NCI-H748 (cell line): Measurements from ENCODE around the gene GUCD1.
"Not testable (repeated sequence)": the region's sequence is repeated elsewhere in the genome, so short reads cannot be mapped to it uniquely, and the experiment has no call there.

Experiments
- DNase-seq: peaks from one replicate; lab custom pipeline; 2025; ENCODE audit not compliant: unreplicated experiment; lab: John Stamatoyannopoulos, UW

GUCD1 gene

DNA sequence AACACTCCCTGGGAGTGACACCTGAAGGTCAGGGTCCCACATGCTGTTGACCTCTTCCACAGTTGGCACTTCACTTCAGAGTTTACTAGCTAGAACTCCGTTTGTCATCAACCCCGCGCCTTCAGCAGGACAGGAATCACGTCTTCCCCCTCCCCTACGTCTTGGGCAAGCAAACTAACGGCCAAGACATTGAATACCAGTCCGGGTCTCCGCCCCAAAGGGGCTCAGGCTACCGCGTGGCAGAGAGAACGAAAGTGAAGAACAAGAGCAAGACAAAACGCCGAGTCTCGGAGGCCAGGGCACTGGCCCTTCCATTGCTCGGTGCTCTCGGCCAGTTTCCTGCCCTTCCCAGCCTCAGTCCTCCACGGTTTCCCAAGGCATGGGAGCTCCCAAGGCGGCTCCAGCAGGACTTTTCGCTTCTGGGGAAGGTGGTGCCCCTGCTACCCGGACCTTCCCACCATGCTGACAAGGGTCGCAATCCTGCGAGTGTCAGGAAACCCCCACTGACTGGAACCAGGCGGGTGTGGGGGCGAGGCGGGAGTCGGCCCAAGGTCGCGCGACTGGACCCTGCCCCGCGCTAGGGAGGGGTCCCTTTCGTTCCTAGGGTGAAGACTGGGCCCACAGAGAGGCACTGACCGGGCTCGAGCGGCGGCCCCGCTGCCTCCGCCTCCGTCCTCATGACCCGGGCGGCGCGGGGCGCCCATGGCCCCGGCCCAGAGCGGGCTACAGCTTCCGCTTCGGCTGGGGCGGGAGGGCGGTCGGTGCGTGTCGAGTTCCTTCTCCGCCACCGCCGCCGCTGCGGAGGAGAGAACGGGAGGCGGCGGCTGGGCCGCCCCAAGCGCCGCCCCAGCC, at the start of gene GUCD1:
Gene GUCD1 (minus strand): TSS at position 826 of the 852 bp plus-strand sequence. CDS start 147 bp downstream, at position 679.
- DNase-seq, result peak; percentile 24

DNA sequence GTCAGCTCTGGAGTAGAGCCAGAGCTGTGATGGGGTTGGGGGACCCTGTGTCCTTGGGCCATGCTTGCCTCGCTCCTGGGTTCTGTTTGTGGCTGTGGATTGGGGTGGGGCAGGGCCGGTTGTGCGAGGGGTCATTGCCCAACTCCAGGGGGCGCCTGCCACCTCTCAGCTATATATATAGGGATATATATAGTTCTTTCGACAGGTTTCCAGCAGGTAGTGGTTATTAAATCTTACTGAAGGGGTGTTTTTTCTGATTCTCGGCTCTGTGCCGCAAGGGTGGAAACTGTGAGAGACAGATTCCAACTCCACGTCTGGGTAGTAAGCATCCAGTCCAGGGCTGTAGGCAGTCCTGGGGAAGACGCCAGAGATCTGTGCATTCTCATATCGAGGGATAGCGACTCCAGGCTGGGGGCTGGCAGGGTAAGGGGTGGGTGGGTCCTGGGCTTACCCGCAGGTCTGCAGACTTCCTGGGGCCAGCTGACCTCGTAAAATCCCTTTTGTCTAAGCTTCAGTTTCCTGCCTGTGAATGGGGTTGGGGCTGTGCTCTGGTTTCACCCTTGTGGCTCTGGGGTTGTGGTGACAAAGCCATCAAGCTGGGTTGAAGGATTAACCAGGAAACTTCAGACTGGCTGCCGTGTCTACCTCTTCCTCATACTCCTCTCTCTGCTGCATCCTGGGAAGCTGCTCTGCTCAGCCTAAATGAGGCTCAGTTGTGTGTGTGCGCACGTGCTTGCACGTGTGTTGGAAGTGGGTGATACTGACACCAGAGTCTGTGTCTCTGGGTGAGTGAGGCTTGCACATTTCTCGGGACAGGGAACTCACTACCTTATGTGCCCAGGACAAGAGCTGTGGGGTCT, 49.1 kb upstream of the GUCD1 start:
- DNase-seq, result peak; percentile 6

DNA sequence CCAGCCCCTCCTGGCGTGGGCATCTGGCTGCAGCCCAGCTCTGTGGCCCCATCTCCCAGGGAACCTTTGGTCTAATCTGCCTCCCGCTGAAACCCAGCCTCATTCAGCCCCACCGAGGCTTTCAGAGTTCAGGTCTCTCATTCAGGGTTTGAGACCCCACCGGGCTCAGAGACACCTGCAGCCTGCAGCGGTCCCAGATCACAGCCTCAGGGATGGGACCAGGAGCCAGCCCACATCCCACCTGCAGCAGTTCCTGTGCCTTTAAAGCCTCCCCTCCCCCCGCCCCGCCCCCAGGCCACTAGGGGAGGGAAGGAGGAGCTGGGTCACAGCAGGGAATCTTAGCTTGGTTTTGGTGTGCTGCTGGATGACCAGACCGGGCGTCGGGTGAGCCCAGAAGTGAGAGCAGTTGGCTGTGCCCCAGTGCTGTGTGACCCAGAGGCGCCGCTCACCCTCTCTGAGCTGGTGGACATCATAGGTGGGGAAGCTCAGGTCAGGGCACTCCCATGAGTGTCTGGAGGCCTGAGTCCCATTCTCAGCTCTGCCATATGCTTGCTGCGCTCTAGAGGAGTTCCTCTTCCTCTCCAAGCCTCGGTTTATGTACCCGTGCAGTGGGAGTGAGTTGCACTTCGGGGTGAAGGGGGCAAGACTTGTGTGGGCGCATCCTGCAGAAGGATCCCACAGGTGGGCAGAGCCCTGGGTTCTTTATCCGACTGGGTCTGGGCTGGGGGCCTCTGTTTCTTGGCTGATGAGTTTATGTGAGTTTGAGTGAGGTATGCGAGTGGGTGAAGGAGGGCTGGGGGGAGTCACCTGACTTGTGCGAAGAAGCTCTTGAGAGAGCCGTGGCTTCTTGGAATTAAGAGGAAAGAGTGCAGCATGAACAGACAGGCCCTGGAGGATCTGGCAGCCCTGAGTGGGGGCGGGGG, 48.2 kb upstream of the GUCD1 start, which contains the start of gene GGT1:
Gene GGT1 (plus strand): TSS at position 347 of the 923 bp plus-strand sequence. CDS start 7,889 bp downstream, outside the sequence.
- not testable (repeated sequence) for DNase-seq

DNA sequence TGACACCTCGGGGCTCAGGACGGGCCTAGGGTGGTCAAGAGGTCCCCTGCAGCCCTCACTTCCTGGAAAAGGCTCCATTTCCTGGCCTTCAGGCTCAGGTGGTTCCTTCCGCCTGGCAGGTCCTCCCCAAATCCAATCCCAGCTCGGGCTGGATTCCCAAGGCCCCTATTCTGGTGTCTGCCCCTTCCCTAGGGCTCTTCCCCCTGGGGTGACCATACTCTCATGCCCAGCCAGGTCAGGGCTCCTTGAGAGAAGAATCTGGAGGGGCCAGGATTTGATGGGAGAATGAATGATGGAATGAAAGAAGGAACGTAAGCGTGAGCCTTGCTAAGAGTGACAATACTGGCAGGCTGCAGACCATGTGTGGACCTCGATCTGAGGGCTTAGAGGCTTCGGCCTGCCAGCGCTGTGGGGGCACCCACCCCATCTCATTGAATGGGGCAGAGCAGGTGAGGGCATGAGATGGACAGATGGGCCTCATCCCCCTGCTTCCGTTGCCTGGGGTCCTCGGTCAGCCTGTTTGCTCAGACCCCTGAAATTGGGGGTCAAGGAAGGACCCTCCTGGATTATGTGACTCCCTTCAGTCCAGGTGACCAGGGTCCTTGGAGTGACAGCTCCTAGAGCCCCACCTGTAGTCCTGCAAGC, 47.3 kb upstream of the GUCD1 start:
- not testable (repeated sequence) for DNase-seq

DNA sequence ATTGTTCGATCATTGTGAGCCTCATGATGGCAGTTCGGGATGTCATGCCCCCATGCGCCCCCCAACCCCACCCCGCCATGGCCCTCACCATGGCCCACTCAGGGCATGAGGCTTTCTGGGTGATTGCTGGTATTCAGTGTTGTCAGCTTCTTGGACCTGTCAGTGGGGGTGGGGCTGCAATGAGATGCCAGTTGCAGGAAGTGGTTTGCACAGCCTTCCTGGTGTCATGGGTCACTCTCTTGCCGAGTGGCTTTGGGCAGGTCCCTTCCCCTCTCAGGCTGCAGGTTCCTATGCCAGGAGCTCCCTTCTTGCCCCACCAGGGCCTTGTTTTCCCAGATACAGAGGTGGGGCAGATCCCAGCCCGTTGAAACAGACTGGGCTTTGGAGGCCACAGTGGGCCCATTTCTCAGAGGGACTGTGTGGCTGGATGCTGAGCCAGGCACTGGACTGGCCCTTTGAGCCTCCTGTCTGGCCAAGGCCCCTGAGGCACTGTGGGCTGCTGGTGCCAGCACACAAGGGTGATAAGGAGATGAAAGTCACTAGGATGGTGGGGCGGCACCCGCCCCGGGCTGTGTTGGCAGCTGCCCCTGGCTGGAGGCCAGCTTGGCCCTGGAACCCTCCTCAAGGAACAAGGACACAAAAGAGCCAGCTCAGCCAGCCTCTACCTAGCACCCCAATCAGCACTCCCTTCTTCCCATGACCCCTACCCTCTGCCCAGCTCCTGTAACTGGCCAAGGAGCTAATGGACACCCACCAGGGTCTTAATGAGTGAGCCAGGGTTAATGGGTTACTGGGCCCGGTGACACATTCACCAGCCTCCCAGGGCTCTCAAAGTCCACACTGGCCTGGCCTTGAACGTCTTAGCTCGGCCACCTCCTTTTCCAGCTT, 46.5 kb upstream of the GUCD1 start:
- no peak for DNase-seq

DNA sequence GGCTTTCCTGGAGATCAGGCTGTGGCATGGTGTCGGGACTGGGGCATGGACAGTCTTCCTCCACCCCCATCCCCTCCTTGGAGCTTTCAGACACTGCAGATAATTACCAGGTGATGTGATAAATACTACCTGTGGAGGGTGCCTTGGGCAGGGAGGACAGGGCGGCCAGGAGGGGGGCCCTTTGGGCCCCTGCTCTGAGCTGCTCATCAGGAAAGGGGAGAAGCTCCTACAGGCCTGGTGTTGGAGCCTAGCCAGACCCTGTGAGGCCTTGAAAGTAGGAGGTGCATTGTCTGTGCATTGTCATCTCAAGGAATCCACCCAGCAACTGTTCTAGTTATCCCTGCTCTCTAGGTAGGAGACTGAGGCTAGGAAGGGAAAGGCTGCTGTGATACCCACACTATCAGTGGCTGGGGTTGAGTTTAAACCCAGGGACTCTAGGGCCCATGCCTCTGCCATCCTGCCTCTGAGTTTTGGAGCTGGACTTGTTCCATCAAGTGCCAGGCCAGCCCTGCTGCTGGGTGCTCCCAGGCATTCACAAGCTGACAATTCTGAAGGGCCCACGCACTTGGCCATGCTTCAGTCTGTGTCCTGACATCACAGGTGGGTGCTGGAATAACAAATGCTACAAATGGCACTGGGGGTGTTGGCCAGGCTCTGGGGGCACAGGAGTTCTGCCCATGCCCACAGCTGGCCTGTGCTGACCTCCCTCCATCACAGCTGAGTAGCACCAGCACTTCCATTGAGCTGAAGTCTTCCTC, 45.2 kb upstream of the GUCD1 start:
- not testable (repeated sequence) for DNase-seq

DNA sequence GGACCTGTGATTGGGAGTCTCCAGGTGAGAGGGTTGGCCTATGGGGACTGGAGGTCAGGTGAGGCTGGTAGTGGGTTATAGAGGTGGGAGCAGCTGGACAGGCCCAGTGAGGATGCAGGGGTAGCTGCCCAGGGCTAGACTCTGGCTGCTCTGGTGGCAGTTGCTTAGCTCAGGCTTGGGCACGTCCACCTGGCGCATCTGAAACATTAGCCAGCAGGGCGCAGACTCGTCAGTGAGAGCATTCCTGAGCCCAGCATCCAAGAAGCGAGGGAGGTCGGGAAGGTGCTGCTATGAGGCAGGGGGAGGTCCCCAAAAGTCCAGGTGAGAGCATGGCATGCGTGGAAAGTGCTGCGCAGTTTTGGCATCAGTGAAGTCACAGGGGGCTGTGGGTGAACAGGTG, 44.6 kb upstream of the GUCD1 start:
- no peak for DNase-seq

DNA sequence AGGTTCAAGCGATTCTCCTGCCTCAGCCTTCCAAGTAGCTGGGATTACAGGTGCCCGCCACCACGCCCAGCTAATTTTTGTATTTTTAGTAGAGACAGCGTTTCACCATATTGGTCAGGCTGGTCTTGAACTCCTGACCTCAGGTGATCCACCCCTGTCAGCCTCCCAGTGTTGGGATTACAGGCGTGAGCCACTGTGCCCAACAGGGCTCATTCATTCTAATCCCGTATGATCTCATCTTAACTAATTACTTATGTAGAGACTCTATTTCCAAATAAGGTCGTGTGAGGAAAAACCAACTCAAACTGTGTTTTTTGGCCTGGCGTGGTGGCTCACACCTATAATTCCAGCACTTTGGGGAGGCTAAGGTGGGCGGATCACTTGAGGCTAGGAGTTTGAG, 42.1 kb upstream of the GUCD1 start:
- DNase-seq, result not testable (repeated sequence)

DNA sequence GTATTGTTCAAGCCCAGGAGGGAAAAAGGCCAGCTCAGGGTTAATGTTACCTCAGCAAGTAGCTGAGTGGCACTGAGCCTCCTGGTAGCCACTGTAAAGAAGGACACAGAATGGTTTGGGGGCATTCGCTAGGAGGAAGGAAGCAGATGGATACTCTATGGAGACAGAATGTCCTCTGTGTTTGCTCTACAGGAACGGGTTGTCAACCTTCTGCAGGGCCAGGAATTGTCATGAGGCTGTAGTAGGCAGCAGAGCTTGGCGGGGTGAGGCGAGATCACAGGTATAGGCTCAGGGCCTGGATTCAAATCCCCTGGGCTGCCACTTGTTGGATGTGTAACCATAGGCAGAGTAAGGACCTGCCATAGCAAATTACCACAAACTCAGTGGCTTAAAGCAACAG, 40.9 kb upstream of the GUCD1 start:
- no peak for DNase-seq

DNA sequence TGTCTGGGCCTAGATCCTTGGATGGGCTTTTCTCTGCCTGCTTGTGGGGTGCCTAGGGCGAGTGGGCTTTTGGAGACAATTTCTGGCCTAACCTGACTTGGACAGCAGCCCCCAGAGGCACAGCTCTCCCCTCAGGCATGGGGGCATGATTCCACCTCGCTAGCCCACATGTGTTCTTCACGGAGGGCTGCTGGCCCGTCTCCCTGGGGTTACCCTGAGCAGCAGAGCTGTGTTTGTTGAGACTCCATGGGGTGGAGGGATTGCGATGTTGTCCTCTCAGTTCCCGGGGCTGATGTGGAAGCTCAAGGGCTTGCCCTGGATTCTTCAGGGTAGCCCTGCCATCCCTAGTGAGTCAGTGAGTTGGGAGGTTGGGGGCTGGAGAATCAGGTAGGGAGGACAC, 40.3 kb upstream of the GUCD1 start:
- no peak for DNase-seq

DNA sequence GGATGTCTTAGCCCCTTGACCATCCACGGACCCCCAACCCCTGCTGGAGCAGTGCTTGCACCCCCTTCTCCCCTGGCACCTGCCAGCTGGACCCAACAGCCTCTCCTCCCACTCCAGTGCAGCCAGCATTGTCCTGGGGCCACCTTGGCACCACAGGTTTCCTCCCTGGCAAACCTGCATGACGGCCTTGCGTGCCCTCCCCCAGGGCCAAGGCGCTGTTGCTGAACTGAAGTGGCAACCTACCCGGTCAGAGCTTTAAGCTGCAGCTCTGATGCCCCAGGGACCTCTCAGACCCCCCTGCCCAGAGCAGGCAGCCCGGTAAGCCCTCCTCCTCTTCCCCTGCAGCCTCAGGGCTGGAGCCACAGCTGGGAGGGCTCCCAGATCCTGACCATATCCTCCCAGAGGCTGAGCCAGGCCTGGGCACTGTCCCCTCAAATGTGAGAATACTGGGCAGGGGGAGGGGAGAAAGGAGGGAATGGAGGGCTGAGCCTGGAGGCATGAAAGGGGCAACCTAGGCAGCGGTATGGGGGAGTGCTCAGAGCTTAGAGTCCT, 39.7 kb upstream of the GUCD1 start:
- DNase-seq, result no peak

DNA sequence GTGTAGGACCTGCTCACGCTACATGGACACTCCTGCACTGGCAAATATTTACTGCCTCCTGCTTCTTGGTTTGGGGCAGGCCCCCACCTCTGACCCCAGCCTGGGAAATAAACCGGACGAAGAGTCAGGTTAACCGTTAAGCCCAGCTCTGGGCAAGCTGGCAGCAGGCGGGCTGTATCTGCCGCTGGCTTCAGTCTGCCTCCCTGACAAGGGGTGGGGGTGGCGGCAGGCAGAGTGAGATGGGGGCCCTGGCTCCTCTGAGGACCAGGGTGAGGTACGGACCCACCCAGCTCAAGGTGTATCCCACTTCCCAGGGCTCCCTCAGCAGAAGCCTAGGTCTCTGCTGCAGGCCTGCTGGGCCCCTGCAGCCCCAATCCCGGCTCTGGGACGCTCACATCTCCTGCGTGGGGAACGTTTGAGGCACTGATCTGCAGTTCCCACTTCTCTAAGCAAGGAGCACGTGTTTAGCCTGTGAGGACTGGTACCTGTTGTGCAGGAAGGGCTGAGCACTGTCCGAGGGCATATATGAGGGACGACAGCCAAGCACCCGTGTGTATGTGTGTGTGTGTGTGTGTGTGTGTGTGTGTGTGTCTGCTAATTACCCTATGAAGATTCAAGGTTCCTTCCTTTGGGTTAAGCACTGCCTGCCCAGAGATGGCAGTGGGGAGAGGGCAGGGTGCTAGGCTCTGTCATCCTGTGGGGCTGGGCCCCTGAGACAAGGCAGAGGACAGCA, 39.1 kb upstream of the GUCD1 start:
- DNase-seq, result no peak

DNA sequence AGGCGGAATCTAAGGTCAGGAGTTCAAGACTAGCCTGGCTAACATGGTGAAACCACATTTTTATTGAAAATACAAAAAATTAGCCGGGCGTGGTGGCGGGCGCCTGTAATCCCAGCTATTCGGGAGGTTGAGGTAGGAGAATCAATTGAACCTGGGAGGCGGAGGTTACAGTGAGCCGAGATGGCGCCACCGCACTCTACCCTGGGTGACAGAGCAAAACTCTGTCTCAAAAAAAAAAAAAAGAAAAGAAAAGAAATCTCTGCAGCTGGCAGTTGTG, 38.6 kb upstream of the GUCD1 start:
- not testable (repeated sequence) for DNase-seq

DNA sequence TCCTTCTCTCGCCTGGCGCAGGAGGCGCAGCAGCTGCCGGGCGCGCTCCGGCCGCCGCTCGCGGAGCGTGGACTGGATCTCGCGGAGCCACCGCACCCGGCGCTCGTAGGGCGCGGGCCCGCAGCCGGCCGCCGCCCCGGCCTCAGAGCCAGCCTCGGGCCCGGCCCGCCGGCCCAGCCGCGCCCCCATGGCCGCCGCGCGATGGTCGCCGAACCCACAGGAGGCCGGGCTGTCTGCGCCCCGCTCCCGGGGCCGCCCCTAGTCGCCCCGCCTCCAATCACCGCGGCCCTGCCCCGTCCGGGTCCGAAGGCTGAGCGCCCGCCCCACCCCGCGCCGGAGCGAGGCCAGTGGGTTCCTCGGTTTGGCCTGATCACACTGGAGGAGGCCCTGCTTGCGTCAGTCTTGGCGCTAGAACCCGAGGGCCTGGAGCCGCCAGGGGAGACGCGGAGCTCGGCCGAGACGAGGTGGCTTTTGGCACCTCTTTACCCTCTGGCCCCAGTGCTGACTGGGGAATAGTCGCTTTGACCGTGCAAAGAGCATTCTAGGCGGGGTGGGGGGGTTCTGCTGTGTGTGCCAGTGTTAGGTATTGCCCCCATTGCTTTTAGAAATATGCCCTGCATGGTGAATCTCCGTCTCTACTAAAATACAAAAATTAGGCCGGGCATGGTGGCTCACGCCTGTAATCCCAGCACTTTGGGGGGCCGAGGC, 38.1 kb upstream of the GUCD1 start, which contains the start of gene LRRC75B:
Gene LRRC75B (minus strand): TSS at position 223 of the 708 bp plus-strand sequence. CDS start 34 bp downstream, at position 189.
- peak; percentile 77 for DNase-seq

DNA sequence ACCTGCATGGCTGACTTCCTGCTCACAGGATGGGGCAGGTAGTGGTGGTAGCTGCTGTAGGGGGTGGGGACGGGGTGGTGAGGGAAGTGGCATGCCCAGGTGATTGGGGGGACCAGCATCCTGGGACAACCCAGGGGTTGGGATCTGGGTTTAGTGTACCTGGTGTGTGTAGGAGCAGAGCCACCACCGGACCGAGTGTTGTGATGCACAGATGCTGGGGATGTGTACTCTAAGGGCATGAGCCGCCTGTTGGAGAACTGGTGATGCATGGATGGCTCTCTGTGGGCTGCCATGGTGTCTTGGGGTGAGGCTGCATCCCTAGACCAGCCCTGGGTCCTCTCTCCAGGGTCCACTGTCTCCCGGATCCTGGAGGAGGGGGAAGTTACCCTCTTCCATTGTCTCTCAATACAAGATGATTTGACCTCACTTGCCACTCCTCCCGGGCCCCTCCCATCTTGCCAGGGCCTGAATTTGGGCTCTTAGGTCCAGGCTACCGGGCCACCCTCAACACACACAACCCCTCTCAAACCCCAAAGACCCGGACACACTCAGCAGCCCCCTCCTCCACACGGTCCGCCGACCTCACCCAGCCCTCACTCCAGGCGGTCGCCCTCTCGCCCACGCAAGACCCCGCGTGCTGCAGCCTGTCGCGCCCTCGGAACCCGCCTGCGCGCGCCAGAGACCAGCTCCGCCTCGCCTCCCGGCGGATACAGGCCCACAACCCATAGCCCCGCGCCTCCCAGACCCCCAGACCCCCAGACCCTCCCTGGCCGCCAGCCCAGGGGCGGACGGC, 37.3 kb upstream of the GUCD1 start:
- DNase-seq, result peak; percentile 37

DNA sequence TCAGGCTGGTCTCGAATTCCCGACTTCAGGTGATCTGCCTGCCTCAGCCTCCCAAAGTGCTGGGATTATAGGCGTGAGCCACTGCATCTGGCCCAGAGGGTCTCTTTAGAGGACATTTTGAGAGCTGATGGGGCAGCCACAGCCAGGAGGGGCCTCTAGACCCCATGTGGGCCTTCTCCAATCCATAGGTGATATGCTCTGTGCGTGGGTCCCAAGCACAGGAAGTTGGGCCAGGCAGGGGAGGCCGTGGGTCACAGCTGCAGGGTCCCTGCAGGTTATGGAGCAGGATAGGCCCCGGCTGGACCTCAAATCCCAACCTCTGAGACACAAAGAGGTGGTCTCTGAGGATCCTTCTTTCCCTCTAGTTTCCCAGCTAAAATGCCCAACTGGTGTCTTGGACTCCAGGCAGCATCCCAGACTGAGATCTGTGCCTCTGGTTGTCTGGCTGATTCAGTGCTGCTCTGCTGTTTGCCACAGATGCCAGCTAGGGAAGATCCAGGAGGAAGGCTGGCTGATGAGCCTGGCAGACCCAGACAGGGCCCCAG, 36.4 kb upstream of the GUCD1 start:
- no peak for DNase-seq
